Heart right ventricle (tissue), 16 donors: Measurements from ENCODE around the gene PLEKHJ1. TPM values are rescaled to one million over a fixed set of nuclear protein-coding genes. Genes with fewer than 3 reads are reported as not detected.
A peak's percentile ranks its signal among the peaks of the same experiment; 100 is the strongest.

Experiments used
- ATAC-seq, 8 donors: fragments of 200-7000 bp; cut with Tn5 transposase; one replicate each; pipeline ENCODE4 v1.9.1; 2020; ENCODE audit warnings: mild to moderate bottlenecking in 8 of 8, moderate library complexity in 8 of 8, moderate number of reproducible peaks in 1 of 8
- DNase-seq, 2 donors: peaks; one replicate each; pipeline ENCODE4 v3.0.0-alpha.2; 2020
- H3K27ac ChIP-seq, 10 donors: fragments of 200-600 bp; sonication (generic) in 2 of 10; one replicate each; pipeline versions ENCODE4 v1.5.0 to v1.8.0; 2020 to 2022; ENCODE audit warnings: mild to moderate bottlenecking in 3 of 10
- H3K27me3 ChIP-seq, 7 donors: fragments of 200-600 bp; one replicate each; pipeline ENCODE4 v1.8.0; 2021 to 2022; ENCODE audit warnings: mild to moderate bottlenecking in 2 of 7
- H3K36me3 ChIP-seq, 9 donors: fragments of 200-600 bp; sonication (generic) in 1 of 9; one replicate each; pipeline versions ENCODE4 v1.5.0 to v1.8.0; 2020 to 2022; ENCODE audit warnings: mild to moderate bottlenecking in 2 of 9
- H3K4me1 ChIP-seq, 9 donors: fragments of 200-600 bp; sonication (generic) in 1 of 9; one replicate each; pipeline versions ENCODE4 v1.5.0 to v1.8.0; 2020 to 2022; ENCODE audit warnings: mild to moderate bottlenecking in 4 of 9
- H3K4me3 ChIP-seq, 10 donors: fragments of 200-600 bp; sonication (generic) in 2 of 10; one replicate each; pipeline versions ENCODE4 v1.5.0 to v1.8.0; 2020 to 2022; ENCODE audit warnings: mild to moderate bottlenecking in 7 of 10, moderate library complexity in 2 of 10
- H3K9me3 ChIP-seq, 11 donors: fragments of 200-600 bp in 10 of 11; sonication (generic) in 2 of 11; one replicate each; pipeline versions ENCODE4 v1.5.0 to v1.8.0; 2013 to 2022; ENCODE audit warnings: mild to moderate bottlenecking in 2 of 11, control low read depth in 1 of 11, moderate library complexity in 1 of 11
- WGBS, 2 donors: extraction: QIAGEN DNeasy Blood & Tissue Kit; methylation state at CpG; one replicate each; pipeline ENCODE4 v1.1.7; 2013; ENCODE audit warnings: inconsistent platforms in 1 of 2; 5-methylcytosine and 5-hydroxymethylcytosine counted together
- intact Hi-C, 10 donors: fragments of 100-400 bp; cut with DNase I; formaldehyde crosslinking; loops; one replicate each; pipeline versions ENCODE4 v1.11.1 to v1.14.2; 2022
- polyA plus RNA-seq, 2 donors: library from polyadenylated mRNA; stranded (reverse); fragments of 200-250 nt; gene quantifications; one replicate each; pipeline ENCODE4 v1.2.3, GENCODE V29; 2013
- total RNA-seq, 10 donors: library from RNA; stranded (reverse); fragmentation: NEBNext Ultra II Directional in 3 of 10; extraction: Animal tissue kit (Norgen Biotek cat#: 25700) in 3 of 10; gene quantifications; one replicate each; pipeline versions ENCODE4 v1.2.1 to v1.2.4, GENCODE V29; 2021 to 2023
- TF ChIP-seq, protein P1 (sequence below), 9 donors: fragments of 200-600 bp; sonication (generic) in 2 of 9; IDR thresholded peaks; one replicate each; pipeline versions ENCODE4 v1.5.0 to v1.8.0; 2021 to 2022; ENCODE audit warnings: antibody characterized with exemption in 9 of 9, mild to moderate bottlenecking in 5 of 9, moderate library complexity in 1 of 9
- donor health status: Arrhythmogenic right ventricular cardiomyopathy.
- donor health status: ischemic (EF 13 %, LVEDD 7.1; RV severe dilation, severe dysfunction).
- donor health status: healthy with polysubstance abuse.
- donor health status: DM: no; HTN: yes; CAD: no.
- donor health status: DM: no; HTN: no; CAD: no.
- donor health status: ischemic (EF 25% LVEDD 6.9; RV normal size, moderate dysfunction).
- donor health status: ischemic (EF 25% LVEDD 5.7; RV mildly dilated, moderate dysfunction).
- donor health status: healthy.
- donor health status: DM: yes; HTN: yes; CAD: no.
- donor health status: Ischemic cardiomyopathy.
- donor health status: ischemic (EF 35%, LVEDD 5.7; RV mildly dilated, moderate dysfunction).
- donor health status: nonischemic (EF 11% LVEDD 7.7; RV severe dilation, severe dysfunction).
- donor health status: DM: yes; HTN: yes; CAD: no.
- donor health status: PGD.
- donor health status: ischemic (EF 29% LVEDD 5.4; RV normal size, mild dysfunction).
- donor health status: nonischemic (EF 23%, LVEDD 6.1; RV moderate dilation, normal function).

The PLEKHJ1 gene
- total and polyA plus RNA-seq, 12 donors = 40.0 to 103 (median 46.8) TPM

DNA sequence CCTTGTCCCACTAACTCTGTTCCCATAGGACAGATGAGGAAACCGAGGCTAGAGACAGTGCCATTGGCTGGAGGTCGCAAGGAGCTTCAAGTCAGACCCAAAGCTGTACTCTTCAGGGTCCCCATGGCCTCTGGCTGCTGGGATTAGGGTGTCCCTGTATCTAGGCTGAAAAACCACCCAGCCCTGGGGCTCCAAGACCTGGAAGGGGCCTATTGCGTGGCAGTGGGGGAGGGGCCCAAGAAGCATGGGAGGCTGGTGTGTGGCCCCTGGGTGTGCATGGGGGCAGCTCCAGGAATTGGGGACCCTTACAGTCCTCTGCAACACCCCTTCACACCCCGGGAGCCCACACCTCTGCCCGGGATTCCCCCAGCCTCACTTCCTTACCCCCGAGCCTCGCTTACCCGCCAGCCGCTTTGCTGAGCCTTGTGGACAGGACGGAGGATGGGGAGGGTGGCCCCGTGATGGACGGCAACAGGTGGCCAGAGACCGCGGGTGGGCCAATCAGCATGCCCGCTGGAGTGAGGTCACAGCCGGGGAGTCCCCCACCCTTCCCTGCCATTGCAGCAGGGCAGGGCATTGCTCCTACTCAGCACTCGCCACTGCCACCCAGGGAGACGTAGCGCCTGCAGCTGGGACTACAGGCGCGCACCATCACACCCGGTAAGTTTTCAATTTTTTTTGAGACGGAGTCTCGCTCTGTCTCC lies 20.0 kb upstream of the PLEKHJ1 start, which contains the start of gene JSRP1:
TSS of gene JSRP1 (minus strand) at position 436 of the 704 bp plus-strand sequence. CDS start 1,103 bp downstream, outside the sequence.
- TF ChIP-seq, protein P1, sequence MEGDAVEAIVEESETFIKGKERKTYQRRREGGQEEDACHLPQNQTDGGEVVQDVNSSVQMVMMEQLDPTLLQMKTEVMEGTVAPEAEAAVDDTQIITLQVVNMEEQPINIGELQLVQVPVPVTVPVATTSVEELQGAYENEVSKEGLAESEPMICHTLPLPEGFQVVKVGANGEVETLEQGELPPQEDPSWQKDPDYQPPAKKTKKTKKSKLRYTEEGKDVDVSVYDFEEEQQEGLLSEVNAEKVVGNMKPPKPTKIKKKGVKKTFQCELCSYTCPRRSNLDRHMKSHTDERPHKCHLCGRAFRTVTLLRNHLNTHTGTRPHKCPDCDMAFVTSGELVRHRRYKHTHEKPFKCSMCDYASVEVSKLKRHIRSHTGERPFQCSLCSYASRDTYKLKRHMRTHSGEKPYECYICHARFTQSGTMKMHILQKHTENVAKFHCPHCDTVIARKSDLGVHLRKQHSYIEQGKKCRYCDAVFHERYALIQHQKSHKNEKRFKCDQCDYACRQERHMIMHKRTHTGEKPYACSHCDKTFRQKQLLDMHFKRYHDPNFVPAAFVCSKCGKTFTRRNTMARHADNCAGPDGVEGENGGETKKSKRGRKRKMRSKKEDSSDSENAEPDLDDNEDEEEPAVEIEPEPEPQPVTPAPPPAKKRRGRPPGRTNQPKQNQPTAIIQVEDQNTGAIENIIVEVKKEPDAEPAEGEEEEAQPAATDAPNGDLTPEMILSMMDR (IDR thresholded peaks at IDR 0.05) = no peak
- H3K36me3 ChIP-seq = no peaks in the 10 kb centered on the region

DNA sequence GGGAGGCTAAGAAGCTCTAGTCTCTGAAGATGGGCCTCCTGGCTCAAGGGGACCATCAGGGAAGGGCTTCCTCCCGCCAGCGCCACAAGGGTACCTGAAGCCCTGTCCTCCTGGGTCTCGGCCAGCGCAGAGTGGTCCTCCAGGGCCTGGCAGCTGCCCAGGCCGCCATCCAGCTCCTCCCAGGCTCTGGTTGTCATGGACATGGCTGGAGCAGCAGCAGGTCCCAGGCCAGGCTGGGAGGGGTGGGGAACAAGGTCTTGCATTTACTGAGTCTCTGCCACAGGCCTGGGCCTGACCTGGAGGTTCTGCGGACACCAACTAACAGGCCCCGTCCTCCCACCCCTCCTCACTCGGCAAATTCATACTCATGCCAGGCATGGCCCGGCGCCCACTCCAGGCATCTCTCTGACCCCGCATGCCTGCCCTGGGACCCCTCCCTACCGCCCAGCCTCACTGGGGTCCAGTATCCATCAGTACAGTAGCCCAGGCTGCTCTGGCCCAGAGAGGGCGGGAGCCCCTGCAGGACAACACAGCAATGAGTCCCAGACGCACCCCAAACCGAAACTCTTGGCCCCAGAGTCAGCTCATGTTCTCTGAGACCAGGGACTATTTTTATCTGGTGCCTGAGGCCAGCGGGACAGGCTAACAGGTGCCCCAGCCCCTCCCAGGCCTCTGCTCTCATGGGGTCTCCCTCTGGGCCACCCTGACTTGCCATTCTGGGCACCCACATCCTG lies 19.1 kb upstream of the PLEKHJ1 start:
- TF ChIP-seq, protein P1 (IDR thresholded peaks at IDR 0.05) = no peak
- Histone ChIP-seq H3K27ac (no peak overlapping the region), H3K27me3 (peaks cover 32 to 42% (median 41%) of the 10 kb centered on the region in 7 donors), H3K9me3 (no peaks in the 10 kb centered on the region), H3K4me3 (no peak overlapping the region), H3K36me3 (no peaks in the 10 kb centered on the region), H3K4me1 (peaks cover 6 to 34% (median 32%) of the 10 kb centered on the region in 9 donors)
- WGBS, 2 donors = 93 to 95% methylated on average over 16 of the region's 16 CpGs
- DNase-seq (no peak), ATAC-seq (no peak)
- intact Hi-C loops = no loop called here

More for the DNA sequence above, 20.0 kb upstream of the PLEKHJ1 start, which contains the start of gene JSRP1:
- Histone ChIP-seq H3K9me3 (no peaks in the 10 kb centered on the region), H3K4me1 (peaks cover 6 to 26% (median 24%) of the 10 kb centered on the region in 9 donors), H3K27ac (no peak within 1 kb of the TSS), H3K4me3 (no peak within 1 kb of the TSS), H3K27me3 (peaks cover 24 to 34% (median 33%) of the 10 kb centered on the region in 7 donors)
- intact Hi-C loops = no loop called here
- no peak for DNase-seq
- ATAC-seq = no peak
- 71 to 84% methylated on average over 24 of the region's 24 CpGs for WGBS, 2 donors

DNA sequence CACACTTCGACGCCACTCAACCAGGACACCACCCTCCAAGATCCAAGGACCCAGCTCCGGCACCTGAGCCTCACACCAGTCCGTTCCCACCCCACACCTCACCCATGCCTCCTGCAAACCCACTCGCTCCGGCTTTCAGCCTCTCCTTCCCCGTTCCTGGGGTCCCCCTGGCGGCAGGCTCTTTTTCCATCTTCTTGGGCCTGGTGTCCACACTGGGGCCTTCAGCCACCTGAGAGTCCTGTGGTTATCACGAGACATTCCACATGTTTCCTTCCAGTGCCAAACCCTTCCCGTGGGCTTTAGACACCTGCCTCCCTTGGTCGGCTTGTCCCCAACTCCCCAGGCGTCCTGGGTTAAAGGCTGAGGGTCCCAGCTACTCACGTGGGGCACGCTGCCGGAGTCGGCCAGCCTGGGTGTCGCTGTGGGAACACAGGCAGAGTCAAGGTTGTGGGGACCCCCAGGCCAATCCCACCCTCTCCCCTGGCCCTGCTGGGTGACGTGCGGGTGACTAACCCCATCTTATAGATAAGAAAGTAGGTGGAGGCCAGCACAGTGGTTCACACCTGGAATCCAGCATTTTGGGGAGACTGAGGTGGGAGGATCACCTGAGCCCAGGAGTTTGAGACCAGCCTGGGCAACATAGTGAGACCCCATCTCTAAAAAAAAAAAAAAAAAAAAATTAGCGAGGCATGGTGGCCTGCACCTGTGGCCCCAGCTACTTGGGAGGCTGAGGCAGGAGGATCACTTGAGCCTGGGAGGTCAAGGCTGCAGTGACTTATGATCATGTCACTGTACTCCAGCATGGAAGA lies 18.1 kb upstream of the PLEKHJ1 start:
- H3K4me1 ChIP-seq = peaks cover 8 to 43% (median 36%) of the 10 kb centered on the region in 9 donors
- DNase-seq = no peak
- no peak overlapping the region for H3K27ac ChIP-seq
- H3K36me3 ChIP-seq = peaks cover 0 to under 1% (median 0%) of the 10 kb centered on the region in 9 donors
- ATAC-seq = no peak
- no peak overlapping the region for H3K4me3 ChIP-seq
- 63 to 67% methylated on average over 19 to 20 of the region's 20 CpGs for WGBS, 2 donors
- H3K27me3 ChIP-seq = peaks cover 36 to 52% (median 51%) of the 10 kb centered on the region in 7 donors
- TF ChIP-seq, protein P1 (IDR thresholded peaks at IDR 0.05) = peak in 6 of 9 donors; percentile 9 to 28 (median 20)
- H3K9me3 ChIP-seq = no peaks in the 10 kb centered on the region
- intact Hi-C loops = no loop called here
